Ureter (tissue), 1 donor: ENCODE measurements around the gene ZNF440. TPM values are rescaled to one million over a fixed set of nuclear protein-coding genes. Genes with fewer than 3 reads are reported as not detected.
"Not testable (repeated sequence)": the region's sequence is repeated elsewhere in the genome, so short reads cannot be mapped to it uniquely, and the experiment has no call there.

Experiments used
- DNase-seq: peaks from one replicate; pipeline ENCODE4 v3.0.0-alpha.2; 2020; ENCODE audit warnings: low spot score
- total RNA-seq: library from RNA; stranded (reverse); gene quantifications from one replicate; pipeline ENCODE4 v1.2.4, GENCODE V29; 2023
- donor health status: DM: yes; HTN: yes; CAD: no.

ZNF440 gene
- 74.7 TPM for total RNA-seq

GRCh38 chr19:11814029-11814699, at the start of gene ZNF440:
ZNF440 (plus strand) TSS chr19:11814273; CDS start chr19:11814448, 175 bp downstream.
- peak; percentile 98 for DNase-seq

GRCh38 chr19:11766597-11767591, 47.2 kb upstream of the ZNF440 start, which contains the start of gene ZNF441:
ZNF441 (plus strand) TSS chr19:11767000; CDS start chr19:11767194, 194 bp downstream.
- DNase-seq: peak; percentile 99

- peak; percentile 59 for DNase-seq
Observed at GRCh38 chr19:11767633-11768133, 46.4 kb upstream of the ZNF440 start.

GRCh38 chr19:11769995-11770394, 44.1 kb upstream of the ZNF440 start:
- no peak for DNase-seq

GRCh38 chr19:11771520-11771919, 42.6 kb upstream of the ZNF440 start:
- DNase-seq: not testable (repeated sequence)

- not testable (repeated sequence) for DNase-seq
Observed at GRCh38 chr19:11776669-11777068, 37.4 kb upstream of the ZNF440 start.

GRCh38 chr19:11780431-11781020, 33.5 kb upstream of the ZNF440 start:
- no peak for DNase-seq

- DNase-seq: no peak
Observed at GRCh38 chr19:11781295-11782057, 32.6 kb upstream of the ZNF440 start.

- no peak for DNase-seq
Observed at GRCh38 chr19:11783767-11784166, 30.3 kb upstream of the ZNF440 start.

- DNase-seq: no peak
Observed at GRCh38 chr19:11784356-11784755, 29.7 kb upstream of the ZNF440 start.

- no peak for DNase-seq
Observed at GRCh38 chr19:11787536-11787935, 26.5 kb upstream of the ZNF440 start.

GRCh38 chr19:11792942-11793341, 21.1 kb upstream of the ZNF440 start:
- no peak for DNase-seq

- DNase-seq: peak; percentile 89
Observed at GRCh38 chr19:11797491-11797890, 16.6 kb upstream of the ZNF440 start.

GRCh38 chr19:11798391-11799330, 15.4 kb upstream of the ZNF440 start, which contains the start of gene ZNF491:
ZNF491 (plus strand) TSS chr19:11798523; CDS start chr19:11805954, 7,431 bp downstream.
- DNase-seq: peak; percentile 92

GRCh38 chr19:11806354-11807098, 7.5 kb upstream of the ZNF440 start:
- no peak for DNase-seq

- DNase-seq: no peak
Observed at GRCh38 chr19:11807099-11807380, 7.0 kb upstream of the ZNF440 start.

GRCh38 chr19:11813703-11814028, 407 bp upstream of the ZNF440 start:
- DNase-seq: no peak

- no peak for DNase-seq
Observed at GRCh38 chr19:11814700-11815035, 595 bp downstream of the ZNF440 start.

GRCh38 chr19:11821474-11822109, 7.5 kb downstream of the ZNF440 start:
- no peak for DNase-seq
